Activated CD8-positive, alpha-beta memory T cell treated with anti-CD3 and anti-CD28 coated beads for 36 hours (primary cell): ENCODE measurements around the gene KIRREL3. TPM values are rescaled to one million over a fixed set of nuclear protein-coding genes. Genes with fewer than 3 reads are reported as not detected.

Experiments
- CTCF ChIA-PET: fragments of 350-600 bp; sonication (Branson Sonifier 250); formaldehyde crosslinking; loops from one replicate; lab custom pipeline; 2021; ENCODE audit warnings: antibody characterized with exemption; lab: Charles Lee
- POLR2A ChIA-PET: fragments of 350-600 bp; sonication (Branson Sonifier 250); formaldehyde crosslinking; loops from one replicate; lab custom pipeline; 2021; ENCODE audit warnings: antibody characterized with exemption; lab: Charles Lee
- total RNA-seq, 2 experiments: library from RNA; stranded (reverse); gene quantifications; one replicate each; pipeline ENCODE4 v1.2.3, GENCODE V29; 2021

The KIRREL3 gene
- total RNA-seq, 2 experiments from 2014 or later: not detected

DNA sequence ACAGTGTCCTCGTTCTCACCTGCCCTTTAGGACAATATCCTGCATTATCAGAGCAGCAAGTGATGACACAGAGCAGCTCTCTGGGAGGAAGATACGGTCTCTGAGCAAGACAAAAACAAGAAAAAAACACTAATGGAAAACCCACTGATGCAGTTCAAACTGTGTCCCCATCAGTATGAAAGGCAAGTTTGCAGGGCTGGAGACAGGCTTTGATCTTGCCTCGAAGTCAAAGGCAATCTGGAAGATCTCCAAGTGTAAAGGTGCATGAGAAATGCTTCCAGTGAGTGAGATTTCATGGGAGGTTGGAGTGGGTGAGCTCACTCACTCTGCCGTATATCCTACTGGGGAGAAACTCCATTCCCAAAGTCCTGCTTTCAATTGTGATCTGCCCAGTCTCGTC, 157.5 kb downstream of the KIRREL3 start:
- ChIA-PET CTCF (no interaction called here), POLR2A (no interaction called here)

GRCh38 chr11:126841999-126842398, 158.6 kb downstream of the KIRREL3 start:
- CTCF ChIA-PET: no interaction called here
- POLR2A ChIA-PET: no interaction called here

DNA sequence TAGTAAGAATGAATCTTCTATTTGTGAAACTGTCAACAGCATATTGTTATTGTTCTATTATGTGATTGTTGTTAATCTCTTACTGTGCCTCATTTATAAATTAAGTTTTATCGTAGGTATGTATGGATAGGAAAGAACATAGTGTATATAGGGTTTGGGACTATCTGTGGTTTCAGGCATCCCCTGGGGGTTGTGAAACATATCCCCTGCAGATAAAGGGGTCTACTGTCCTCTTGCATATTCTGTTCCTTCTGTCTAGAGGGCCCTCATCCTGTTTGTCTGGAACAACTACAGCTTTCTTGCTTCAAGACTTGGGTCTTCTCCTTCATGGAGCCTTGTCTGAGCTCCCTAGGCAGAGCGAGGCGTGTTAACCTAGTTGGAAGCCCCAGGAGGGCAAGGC, 159.6 kb downstream of the KIRREL3 start:
- ChIA-PET POLR2A (no interaction called here), CTCF (no interaction called here)

DNA sequence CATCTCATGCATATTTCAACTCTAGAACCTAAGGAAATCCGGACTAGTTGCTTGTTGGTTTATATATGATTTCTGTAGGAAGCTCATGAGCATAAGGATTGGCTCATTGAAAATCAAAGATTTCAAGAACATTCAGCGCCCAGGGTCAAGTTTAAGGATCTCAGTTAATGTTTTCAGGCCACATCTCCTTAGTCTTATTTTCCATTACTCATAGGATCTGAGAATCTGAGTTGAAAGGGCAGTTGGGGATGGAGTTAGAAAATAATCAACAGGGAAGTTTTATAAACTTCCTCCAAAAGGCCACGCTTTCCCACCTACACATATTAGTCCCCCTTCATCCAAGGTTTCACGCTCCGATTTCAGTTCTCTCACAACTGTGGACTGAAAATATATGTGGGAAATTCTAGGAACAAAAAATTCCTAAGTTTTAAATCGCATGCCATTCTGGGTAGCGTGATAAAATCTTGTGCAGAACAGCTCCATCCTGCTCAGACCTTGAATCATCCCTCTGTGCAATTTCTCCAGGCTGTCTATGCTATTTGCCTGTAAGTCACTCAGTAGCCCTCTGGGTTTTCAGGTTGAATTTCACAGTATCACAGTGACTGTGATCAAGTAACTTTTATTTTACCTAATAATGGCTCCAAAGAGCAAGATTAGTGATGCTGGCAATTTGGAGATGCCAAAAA, 160.2 kb downstream of the KIRREL3 start:
- POLR2A ChIA-PET: no interaction called here
- CTCF ChIA-PET: no interaction called here

GRCh38 chr11:126839496-126839895, 161.1 kb downstream of the KIRREL3 start:
- CTCF ChIA-PET: no interaction called here
- POLR2A ChIA-PET: no interaction called here

DNA sequence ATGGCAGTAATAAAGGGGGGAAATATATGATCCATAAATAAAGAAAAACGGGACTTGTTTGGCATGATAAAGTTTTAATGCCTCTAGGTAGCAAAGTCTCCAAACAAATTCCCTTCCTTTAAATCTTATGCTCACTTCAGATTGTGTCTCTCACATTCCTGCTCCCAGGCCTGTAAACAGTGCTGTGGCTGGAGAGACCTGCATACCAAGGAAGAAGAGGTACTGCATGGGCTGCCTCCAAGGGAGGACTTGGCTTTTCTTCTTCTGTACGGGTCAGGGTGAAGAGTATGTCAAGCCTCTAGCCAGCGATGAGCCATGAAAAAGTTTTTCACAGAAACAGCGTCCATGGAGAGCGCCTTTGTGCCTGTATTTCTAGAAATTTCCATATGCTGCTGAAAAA, 161.8 kb downstream of the KIRREL3 start:
- CTCF ChIA-PET: no interaction called here
- POLR2A ChIA-PET: no interaction called here

- ChIA-PET POLR2A (no interaction called here), CTCF (no interaction called here)
Measured at GRCh38 chr11:126837581-126837980, 163.0 kb downstream of the KIRREL3 start.

DNA sequence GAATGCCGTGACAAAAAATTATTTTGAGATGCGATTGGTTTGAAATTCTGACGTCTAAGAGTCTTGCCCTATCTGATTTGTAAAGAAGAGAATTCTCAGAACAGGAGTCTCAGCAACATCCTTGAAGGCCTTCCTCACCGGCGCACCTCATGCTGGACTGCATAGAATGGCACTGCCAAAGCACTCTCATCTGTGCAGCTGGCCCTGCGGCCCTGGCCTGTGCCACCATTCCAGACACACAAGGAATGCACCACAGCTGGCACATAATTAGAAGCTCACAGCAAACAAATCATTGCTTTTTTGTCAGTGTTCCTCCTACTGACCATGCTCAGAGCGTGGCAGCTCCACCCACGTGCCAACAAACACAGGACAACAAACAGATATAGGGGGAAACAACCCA, 166.0 kb downstream of the KIRREL3 start:
- ChIA-PET POLR2A (no interaction called here), CTCF (no interaction called here)

- POLR2A ChIA-PET: no interaction called here
- CTCF ChIA-PET: no interaction called here
Measured at GRCh38 chr11:126834149-126834548, 166.4 kb downstream of the KIRREL3 start.

GRCh38 chr11:126833065-126833464, 167.5 kb downstream of the KIRREL3 start:
- CTCF ChIA-PET: no interaction called here

DNA sequence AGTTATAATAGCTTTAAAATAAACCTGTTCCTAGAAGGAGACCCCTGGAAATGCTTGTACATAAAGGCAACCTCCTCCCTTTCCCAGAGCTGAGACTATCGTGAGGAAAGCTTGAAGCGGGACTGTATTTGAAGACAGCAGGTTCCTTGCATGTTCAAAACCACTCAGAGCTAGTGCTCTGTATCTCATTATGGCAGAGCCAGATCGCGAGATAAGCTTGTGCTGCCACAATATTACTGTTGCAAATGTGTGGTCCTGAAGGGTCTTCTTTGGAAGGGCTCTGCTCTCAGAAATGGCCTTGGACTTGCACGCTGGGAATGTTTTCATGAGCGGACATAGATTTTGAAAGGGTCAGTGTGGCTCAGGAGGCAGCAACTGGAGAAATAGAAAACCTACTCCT, 168.2 kb downstream of the KIRREL3 start:
- CTCF ChIA-PET: no interaction called here

More at GRCh38 chr11:126833065-126833464, 167.5 kb downstream of the KIRREL3 start:
- POLR2A ChIA-PET: no interaction called here

GRCh38 chr11:126830216-126830806, 170.3 kb downstream of the KIRREL3 start:
- POLR2A ChIA-PET: no interaction called here
- CTCF ChIA-PET: no interaction called here

More for the DNA sequence above, 168.2 kb downstream of the KIRREL3 start:
- POLR2A ChIA-PET: no interaction called here

- CTCF ChIA-PET: no interaction called here
- POLR2A ChIA-PET: no interaction called here
Measured at GRCh38 chr11:126829716-126830115, 170.9 kb downstream of the KIRREL3 start.

- CTCF ChIA-PET: no interaction called here
- POLR2A ChIA-PET: no interaction called here
Measured at GRCh38 chr11:126824035-126824607, 176.4 kb downstream of the KIRREL3 start.

- POLR2A ChIA-PET: no interaction called here
- CTCF ChIA-PET: no interaction called here
Measured at GRCh38 chr11:126823274-126823673, 177.3 kb downstream of the KIRREL3 start.

- POLR2A ChIA-PET: no interaction called here
- CTCF ChIA-PET: no interaction called here
Measured at GRCh38 chr11:126821827-126822226, 178.7 kb downstream of the KIRREL3 start.

- CTCF ChIA-PET: no interaction called here
- POLR2A ChIA-PET: no interaction called here
Measured at GRCh38 chr11:126819194-126819593, 181.4 kb downstream of the KIRREL3 start.

DNA sequence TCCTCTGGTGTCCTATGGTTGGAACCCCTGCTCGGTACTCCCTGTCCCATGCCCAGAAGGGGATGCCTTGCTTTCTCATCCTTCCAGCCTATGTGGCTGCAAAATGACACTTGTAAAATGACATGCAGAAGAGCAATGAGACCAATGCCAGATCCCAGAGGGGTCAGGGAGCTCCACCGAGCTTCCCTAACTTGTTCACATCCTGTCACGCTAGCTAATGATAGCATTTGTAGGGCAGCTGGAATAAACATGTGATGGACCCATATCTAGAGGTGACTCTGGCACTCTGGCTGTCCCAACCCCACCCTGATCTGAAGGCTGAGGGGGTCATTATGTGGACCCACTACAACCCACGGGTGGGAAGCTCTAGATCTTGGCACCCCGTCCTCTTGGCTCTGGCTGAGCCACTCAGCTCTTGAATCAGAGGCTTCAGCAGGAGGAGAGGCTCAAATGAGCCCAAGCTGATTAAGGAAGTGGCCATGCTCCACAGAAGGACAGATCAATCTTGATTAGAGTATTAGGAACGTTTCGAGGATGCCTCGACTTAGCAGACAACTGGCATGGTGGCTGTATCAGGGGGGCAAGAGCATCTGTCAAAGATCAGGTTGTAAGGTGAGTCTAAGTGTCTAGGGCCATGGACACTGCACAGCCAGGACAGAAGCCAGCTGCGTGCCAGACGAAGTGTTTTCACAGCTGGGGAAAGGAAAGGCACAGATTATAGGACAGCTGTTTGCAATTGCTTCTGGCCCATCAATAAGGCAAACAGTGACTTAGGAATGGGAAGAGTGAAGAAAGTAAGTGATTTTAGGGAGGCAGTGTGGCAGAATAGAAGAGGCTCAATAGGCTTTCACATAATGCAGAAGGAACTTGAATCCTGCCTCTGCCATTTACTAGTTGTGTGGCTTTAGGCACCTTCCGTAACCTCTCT, 182.8 kb downstream of the KIRREL3 start:
- ChIA-PET POLR2A (no interaction called here), CTCF (no interaction called here)

DNA sequence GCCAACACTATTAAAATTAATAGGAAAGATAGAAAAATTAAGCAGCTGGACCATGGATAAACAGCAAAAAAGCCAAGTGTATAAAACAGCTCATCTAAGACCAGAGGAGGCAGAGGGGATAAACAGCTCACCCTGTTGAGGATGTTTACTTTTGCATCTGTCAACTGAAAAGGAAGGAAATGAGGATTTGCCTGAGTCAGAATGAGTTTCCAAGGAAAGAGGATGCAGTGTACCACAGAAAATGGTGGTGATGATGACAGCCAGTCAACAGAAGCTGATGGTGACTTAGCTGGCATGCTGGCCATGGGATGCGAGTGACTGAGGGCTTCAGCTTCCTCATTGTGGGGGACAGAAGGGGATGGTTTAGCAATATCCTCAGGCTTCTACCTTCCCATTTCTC, 183.5 kb downstream of the KIRREL3 start:
- ChIA-PET POLR2A (no interaction called here), CTCF (no interaction called here)

DNA sequence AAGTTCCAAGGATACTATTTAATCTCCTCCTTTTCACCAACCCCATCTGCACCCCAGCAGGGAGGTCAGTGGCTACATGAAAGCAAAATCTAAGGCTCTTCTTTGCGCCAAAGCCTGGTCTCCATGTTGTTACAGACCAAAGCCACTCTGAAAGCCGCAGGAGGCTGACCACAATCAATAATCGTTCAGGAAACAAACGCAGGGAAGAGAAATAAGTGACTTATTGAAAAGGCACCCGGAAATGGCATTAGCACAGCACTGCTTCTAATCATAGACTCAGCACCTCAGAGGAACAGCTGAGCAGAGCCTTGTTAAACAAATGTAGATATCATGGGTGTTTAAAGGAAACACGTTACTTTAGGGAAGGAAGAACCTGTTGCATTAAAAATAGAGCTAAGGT, 183.9 kb downstream of the KIRREL3 start:
- POLR2A ChIA-PET: no interaction called here

More for the DNA sequence above, 183.9 kb downstream of the KIRREL3 start:
- CTCF ChIA-PET: no interaction called here
